IMR-90 (cell line): ENCODE results near the gene CALU. TPM values are rescaled to one million over a fixed set of nuclear protein-coding genes. Genes with fewer than 3 reads are reported as not detected.

Source experiments
- ATAC-seq: fragments of 200-7000 bp; cut with Tn5 transposase; 2 replicates; pipeline ENCODE4 v1.9.1; 2020; ENCODE audit warnings: low read depth, mild to moderate bottlenecking, moderate library complexity
- BruUV-seq: library from RNA; stranded (reverse); fragments of 400-500 nt; replicated peaks from 2 replicates; lab custom pipeline; 2021; lab: Mats Ljungman, UMichigan
- CTCF ChIA-PET: fragments of 300-600 bp; formaldehyde crosslinking; extraction: SDS; loops from one replicate; lab custom pipeline; 2021; ENCODE audit warnings: antibody characterized with exemption; lab: Yijun Ruan, JAX
- POLR2A ChIA-PET: fragments of 300-600 bp; sonication (Branson Sonifier 250); formaldehyde crosslinking; loops from one replicate; lab custom pipeline; 2022; ENCODE audit warnings: antibody characterized with exemption; ENCODE audit not compliant: unreplicated experiment; lab: Charles Lee
- DNase-seq: peaks from one replicate; pipeline ENCODE4 v3.0.0; 2013
- H2AFZ ChIP-seq: replicated peaks from 2 replicates; pipeline ENCODE3; 2013; ENCODE audit warnings: low read length, mild to moderate bottlenecking; ENCODE audit not compliant: poor library complexity
- H2AK5ac ChIP-seq: 2 replicates; pipeline ENCODE4 v1.6.1; 2013; ENCODE audit warnings: low read depth, low read length, inconsistent platforms
- H2AK9ac ChIP-seq: replicated peaks from 2 replicates; pipeline ENCODE3; 2013; ENCODE audit warnings: mild to moderate bottlenecking, low read depth, low read length, moderate library complexity; ENCODE audit not compliant: poor library complexity
- H2BK120ac ChIP-seq: 2 replicates; pipeline ENCODE4 v1.6.1; 2013; ENCODE audit warnings: low read depth, low read length, inconsistent platforms
- H2BK15ac ChIP-seq: 3 replicates; pipeline ENCODE4 v1.6.1; 2013; ENCODE audit warnings: low read depth, low read length, inconsistent platforms
- H2BK20ac ChIP-seq: 2 replicates; pipeline ENCODE4 v1.6.1; 2013; ENCODE audit warnings: low read depth, mild to moderate bottlenecking, inconsistent platforms, low read length, moderate library complexity
- H2BK5ac ChIP-seq: 2 replicates; pipeline ENCODE4 v1.6.1; 2013; ENCODE audit warnings: mild to moderate bottlenecking, low read depth, low read length, inconsistent platforms; ENCODE audit not compliant: poor library complexity, severe bottlenecking
- H3K14ac ChIP-seq: replicated peaks from 2 replicates; pipeline ENCODE4 v1.6.1; 2013; ENCODE audit warnings: low read depth, low read length, inconsistent platforms
- H3K18ac ChIP-seq: 2 replicates; pipeline ENCODE4 v1.6.1; 2013; ENCODE audit warnings: low read depth, low read length, control low read depth
- H3K23ac ChIP-seq: 2 replicates; pipeline ENCODE4 v1.6.1; 2013; ENCODE audit warnings: low read depth, low read length, inconsistent platforms
- H3K27ac ChIP-seq: 2 replicates; pipeline ENCODE4 v1.5.1; 2013; ENCODE audit warnings: mild to moderate bottlenecking, control low read depth, low read length; ENCODE audit not compliant: insufficient read depth
- H3K27me3 ChIP-seq: 2 replicates; pipeline ENCODE4 v1.6.1; 2013; ENCODE audit warnings: low read length; ENCODE audit not compliant: control insufficient read depth, insufficient read depth
- H3K36me3 ChIP-seq: 2 replicates; pipeline ENCODE4 v1.6.1; 2013; ENCODE audit warnings: low read length, mixed read lengths; ENCODE audit not compliant: control insufficient read depth, insufficient read depth
- H3K4ac ChIP-seq: 2 replicates; pipeline ENCODE4 v1.6.1; 2013; ENCODE audit warnings: low read depth, low read length, inconsistent platforms
- H3K4me1 ChIP-seq: 2 replicates; pipeline ENCODE4 v1.6.1; 2013; ENCODE audit warnings: low read length, mixed read lengths; ENCODE audit not compliant: control insufficient read depth, insufficient read depth
- H3K4me2 ChIP-seq: 2 replicates; pipeline ENCODE4 v1.6.1; 2013; ENCODE audit warnings: low read depth, mild to moderate bottlenecking, control low read depth, low read length, moderate library complexity
- H3K4me3 ChIP-seq: 2 replicates; pipeline ENCODE4 v1.5.1; 2013; ENCODE audit warnings: low read depth, mild to moderate bottlenecking, control low read depth, low read length, moderate library complexity; ENCODE audit not compliant: insufficient read depth
- H3K56ac ChIP-seq: 2 replicates; pipeline ENCODE4 v1.6.1; 2013; ENCODE audit warnings: low read length, inconsistent platforms; ENCODE audit not compliant: insufficient read depth; ENCODE audit errors: extremely low read depth
- H3K79me1 ChIP-seq, 2 experiments: 2 replicates each; pipeline ENCODE4 v1.6.1; 2013; ENCODE audit warnings: low read length in 2 of 2, inconsistent platforms in 1 of 2, low read depth in 1 of 2
- H3K9ac ChIP-seq: 2 replicates; pipeline ENCODE4 v1.6.1; 2013; ENCODE audit warnings: low read depth, low read length, control low read depth
- H3K9me1 ChIP-seq: 2 replicates; pipeline ENCODE4 v1.6.1; 2013; ENCODE audit warnings: low read length, inconsistent platforms; ENCODE audit not compliant: insufficient read depth
- H3K9me3 ChIP-seq: 2 replicates; pipeline ENCODE4 v1.6.1; 2013; ENCODE audit warnings: low read length; ENCODE audit not compliant: control insufficient read depth, insufficient read depth
- H4K20me1 ChIP-seq: 2 replicates; pipeline ENCODE4 v1.6.1; 2013; ENCODE audit warnings: low read length, inconsistent platforms; ENCODE audit not compliant: insufficient read depth
- H4K5ac ChIP-seq: 2 replicates; pipeline ENCODE4 v1.6.1; 2013; ENCODE audit warnings: mild to moderate bottlenecking, low read depth, low read length, control low read depth
- H4K8ac ChIP-seq, 2 experiments: 2 replicates each; pipeline ENCODE4 v1.6.1; 2013; ENCODE audit warnings: low read depth in 2 of 2, low read length in 2 of 2, control low read depth in 1 of 2, inconsistent platforms in 1 of 2
- H4K91ac ChIP-seq: 2 replicates; pipeline ENCODE4 v1.6.1; 2013; ENCODE audit warnings: low read depth, low read length, inconsistent platforms; ENCODE audit not compliant: insufficient read depth
- CEBPB ChIP-seq: IDR thresholded peaks from 2 replicates; pipeline ENCODE4 v1.6.1; 2012; ENCODE audit warnings: low read depth, low read length, improper control_type of control experiment
- NFE2L2 ChIP-seq: fragments of 150-350 bp; IDR thresholded peaks from 2 replicates; pipeline ENCODE4 v1.6.1; 2016; ENCODE audit warnings: low read depth, mild to moderate bottlenecking, low read length
- RCOR1 ChIP-seq: IDR thresholded peaks from 2 replicates; pipeline ENCODE4 v1.6.1; 2012; ENCODE audit warnings: mild to moderate bottlenecking, low read length, improper control_type of control experiment; ENCODE audit not compliant: insufficient replicate concordance
- whole genome bisulfite sequencing, 2 experiments: methylation state at CpG; one replicate each; pipeline versions ENCODE4 v1.1.5 to v1.1.7; 2013; ENCODE audit warnings: missing lambda C conversion rate in 2 of 2; ENCODE audit not compliant: insufficient read length in 1 of 2; ENCODE audit errors: extremely low coverage in 2 of 2; 5-methylcytosine and 5-hydroxymethylcytosine counted together
- dilution Hi-C: fragments of 300-500 bp; cut with HindIII; formaldehyde crosslinking; loops from one replicate; pipeline ENCODE4 v1.14.3; 2018; ENCODE audit warnings: low sequenced_read_pairs; ENCODE audit not compliant: unreplicated experiment
- in situ Hi-C: fragments of 300-500 bp; cut with MboI; formaldehyde crosslinking; loops from 3 replicates; pipeline ENCODE4 v1.14.3; 2019; ENCODE audit warnings: low sequenced_read_pairs, inconsistent platforms, mixed read lengths
- intact Hi-C: fragments of 100-400 bp; cut with micrococcal nuclease; formaldehyde crosslinking; loops from 2 replicates; pipeline ENCODE4 v1.10.0; 2022
- polyA plus RNA-seq, 3 experiments: library from polyadenylated mRNA; depleted of rRNA; stranded (reverse); fragments of >200 nt; gene quantifications; 2 replicates each; pipeline ENCODE4 v1.2.3, GENCODE V29; 2012; ENCODE audit warnings: low replicate concordance in 1 of 3
- total RNA-seq: library from RNA; depleted of rRNA; stranded (reverse); fragments of >200 nt; gene quantifications from 2 replicates; pipeline ENCODE4 v1.2.3, GENCODE V29; 2012
- TF ChIP-seq, protein P1 (sequence below): fragments of 150-350 bp; IDR thresholded peaks from 2 replicates; pipeline ENCODE4 v1.6.1; 2016; ENCODE audit warnings: low read depth, mild to moderate bottlenecking, low read length, moderate library complexity, borderline replicate concordance
- TF ChIP-seq, protein P2 (sequence below): fragments of 150-350 bp; IDR thresholded peaks from 2 replicates; pipeline ENCODE4 v1.6.1; 2017; ENCODE audit warnings: mild to moderate bottlenecking, antibody characterized with exemption, low read length, low read depth
- TF ChIP-seq, protein P3 (sequence below): conservative IDR thresholded peaks from 2 replicates; pipeline ENCODE4 v1.5.1; 2012; ENCODE audit warnings: mild to moderate bottlenecking, low read depth, low read length, improper control_type of control experiment

The CALU gene
- total and polyA plus RNA-seq, 2 of the 4 experiments (the other 2 are of a cell fraction): 421 to 525 TPM

DNA sequence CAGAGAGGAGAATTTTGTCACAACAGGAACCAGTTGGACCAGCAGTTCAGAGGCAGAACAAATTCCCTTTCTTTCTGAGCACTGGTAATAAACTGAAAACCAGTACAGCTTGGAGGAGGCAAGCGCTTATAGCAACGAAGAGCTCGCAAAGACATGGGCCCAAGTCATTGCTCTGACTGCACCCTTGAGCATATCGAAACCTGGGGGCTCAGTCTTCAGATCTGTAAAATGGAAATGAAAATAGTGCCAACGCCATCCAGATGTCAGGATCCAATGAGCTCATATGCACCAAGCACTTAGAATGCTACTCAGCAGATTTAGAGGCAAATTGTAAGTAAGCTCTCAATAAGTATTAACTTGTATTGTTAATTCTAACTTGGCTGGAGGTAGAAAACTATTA is 14.4 kb upstream of the CALU start:
- H4K91ac ChIP-seq: no peak overlapping the region
- H3K18ac ChIP-seq: no peak overlapping the region
- no peak overlapping the region for H3K23ac ChIP-seq
- CTCF ChIA-PET: no interaction called here
- H3K4me3 ChIP-seq: no peak overlapping the region
- H3K27ac ChIP-seq: no peak overlapping the region
- H2BK5ac ChIP-seq: no peak overlapping the region
- H3K27me3 ChIP-seq: peaks cover 13% of the 10 kb centered on the region
- no peak overlapping the region for H4K5ac ChIP-seq
- no peak overlapping the region for H3K14ac ChIP-seq
- H2AFZ ChIP-seq: no peak overlapping the region
- no peak overlapping the region for H2BK15ac ChIP-seq
- no peak overlapping the region for H2AK5ac ChIP-seq
- no peak overlapping the region for H2BK120ac ChIP-seq
- dilution Hi-C loops (no loop called here), in situ Hi-C loops (no loop called here), intact Hi-C loops (no loop called here)
- H3K9ac ChIP-seq: no peak overlapping the region
- no peak for DNase-seq
- H3K79me1 ChIP-seq: no peaks in the 10 kb centered on the region
- no peak overlapping the region for H2AK9ac ChIP-seq
- H3K4ac ChIP-seq: no peak overlapping the region
- no peak overlapping the region for H2BK20ac ChIP-seq
- no peaks in the 10 kb centered on the region for H3K36me3 ChIP-seq
- WGBS, 2 experiments: 92% methylated on average over 4 of the region's 5 CpGs; no CpG with 5 or more reads in 1 of the 2 experiments
- no peaks in the 10 kb centered on the region; the same call in 1 of the 2 replicates for H3K4me1 ChIP-seq
- H3K9me1 ChIP-seq: no peaks in the 10 kb centered on the region
- TF ChIP-seq RCOR1 (no peak), CEBPB (no peak), NFE2L2 (no peak)
- TF ChIP-seq, protein P1, sequence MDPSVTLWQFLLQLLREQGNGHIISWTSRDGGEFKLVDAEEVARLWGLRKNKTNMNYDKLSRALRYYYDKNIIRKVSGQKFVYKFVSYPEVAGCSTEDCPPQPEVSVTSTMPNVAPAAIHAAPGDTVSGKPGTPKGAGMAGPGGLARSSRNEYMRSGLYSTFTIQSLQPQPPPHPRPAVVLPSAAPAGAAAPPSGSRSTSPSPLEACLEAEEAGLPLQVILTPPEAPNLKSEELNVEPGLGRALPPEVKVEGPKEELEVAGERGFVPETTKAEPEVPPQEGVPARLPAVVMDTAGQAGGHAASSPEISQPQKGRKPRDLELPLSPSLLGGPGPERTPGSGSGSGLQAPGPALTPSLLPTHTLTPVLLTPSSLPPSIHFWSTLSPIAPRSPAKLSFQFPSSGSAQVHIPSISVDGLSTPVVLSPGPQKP: no peak
- TF ChIP-seq, protein P2, sequence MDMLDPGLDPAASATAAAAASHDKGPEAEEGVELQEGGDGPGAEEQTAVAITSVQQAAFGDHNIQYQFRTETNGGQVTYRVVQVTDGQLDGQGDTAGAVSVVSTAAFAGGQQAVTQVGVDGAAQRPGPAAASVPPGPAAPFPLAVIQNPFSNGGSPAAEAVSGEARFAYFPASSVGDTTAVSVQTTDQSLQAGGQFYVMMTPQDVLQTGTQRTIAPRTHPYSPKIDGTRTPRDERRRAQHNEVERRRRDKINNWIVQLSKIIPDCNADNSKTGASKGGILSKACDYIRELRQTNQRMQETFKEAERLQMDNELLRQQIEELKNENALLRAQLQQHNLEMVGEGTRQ: no peak
- TF ChIP-seq, protein P3, sequence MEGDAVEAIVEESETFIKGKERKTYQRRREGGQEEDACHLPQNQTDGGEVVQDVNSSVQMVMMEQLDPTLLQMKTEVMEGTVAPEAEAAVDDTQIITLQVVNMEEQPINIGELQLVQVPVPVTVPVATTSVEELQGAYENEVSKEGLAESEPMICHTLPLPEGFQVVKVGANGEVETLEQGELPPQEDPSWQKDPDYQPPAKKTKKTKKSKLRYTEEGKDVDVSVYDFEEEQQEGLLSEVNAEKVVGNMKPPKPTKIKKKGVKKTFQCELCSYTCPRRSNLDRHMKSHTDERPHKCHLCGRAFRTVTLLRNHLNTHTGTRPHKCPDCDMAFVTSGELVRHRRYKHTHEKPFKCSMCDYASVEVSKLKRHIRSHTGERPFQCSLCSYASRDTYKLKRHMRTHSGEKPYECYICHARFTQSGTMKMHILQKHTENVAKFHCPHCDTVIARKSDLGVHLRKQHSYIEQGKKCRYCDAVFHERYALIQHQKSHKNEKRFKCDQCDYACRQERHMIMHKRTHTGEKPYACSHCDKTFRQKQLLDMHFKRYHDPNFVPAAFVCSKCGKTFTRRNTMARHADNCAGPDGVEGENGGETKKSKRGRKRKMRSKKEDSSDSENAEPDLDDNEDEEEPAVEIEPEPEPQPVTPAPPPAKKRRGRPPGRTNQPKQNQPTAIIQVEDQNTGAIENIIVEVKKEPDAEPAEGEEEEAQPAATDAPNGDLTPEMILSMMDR: no peak
- no peak overlapping the region for H4K8ac ChIP-seq
- POLR2A ChIA-PET: no interaction called here
- H3K56ac ChIP-seq: no peak overlapping the region
- H4K20me1 ChIP-seq: no peaks in the 10 kb centered on the region; the same call in 1 of the 2 replicates
- no peaks in the 10 kb centered on the region for H3K9me3 ChIP-seq
- BruUV-seq: no TSS peak
- no peak for ATAC-seq
- no peak overlapping the region for H3K4me2 ChIP-seq
